GM12878 (cell line): ENCODE results near the gene SSBP2. TPM values are rescaled to one million over a fixed set of nuclear protein-coding genes. Genes with fewer than 3 reads are reported as not detected.
A peak's percentile ranks its signal among the peaks of the same experiment; 100 is the strongest.

Experiments
- ATAC-seq: fragments of 200-7000 bp; cut with Tn5 transposase; 3 replicates; pipeline ENCODE4 v1.9.1; 2020; ENCODE audit warnings: mild to moderate bottlenecking, moderate library complexity
- BruUV-seq: library from RNA; stranded (reverse); fragments of 400-500 nt; replicated peaks from 2 replicates; lab custom pipeline; 2021; lab: Mats Ljungman, UMichigan
- CTCF ChIA-PET: fragments of 300-600 bp; sonication (Branson Sonifier 250); formaldehyde crosslinking; extraction: SDS; loops from one replicate; lab custom pipeline; 2021; ENCODE audit warnings: inconsistent platforms; lab: Yijun Ruan, JAX
- POLR2A ChIA-PET: fragments of 350-600 bp; formaldehyde crosslinking; extraction: SDS; loops from one replicate; lab custom pipeline; 2021; ENCODE audit warnings: inconsistent platforms; lab: Charles Lee
- RAD21 ChIA-PET: fragments of 300-600 bp; sonication (Branson Sonifier 250); formaldehyde crosslinking; loops from one replicate; lab custom pipeline; 2023; ENCODE audit warnings: antibody characterized with exemption; ENCODE audit not compliant: unreplicated experiment; lab: Charles Lee
- SMC1A ChIA-PET: fragments of 300-600 bp; sonication (Branson Sonifier 250); formaldehyde crosslinking; loops from one replicate; lab custom pipeline; 2023; ENCODE audit not compliant: unreplicated experiment, uncharacterized antibody; lab: Charles Lee
- DNase-seq: peaks from one replicate; pipeline ENCODE4 v3.0.0-alpha.2; 2011; ENCODE audit warnings: low read depth, low spot score
- FAIRE-seq: peaks from 3 replicates; lab custom pipeline; 2011; peaks lifted over from hg19 to GRCh38; lab: Jason Lieb, UNC
- H2AFZ ChIP-seq: 2 replicates; pipeline ENCODE4 v1.6.0; 2011; ENCODE audit warnings: low read depth, low read length, control low read depth; ENCODE audit not compliant: control insufficient read depth
- H3K27ac ChIP-seq: 2 replicates; pipeline ENCODE4 v1.5.1; 2011; ENCODE audit warnings: control low read depth; ENCODE audit not compliant: control insufficient read depth, insufficient read depth
- H3K27me3 ChIP-seq, 2 experiments: replicated peaks in 1 of 2; 2 replicates each; pipeline versions ENCODE4 v1.6.0 to v1.6.1; 2011; ENCODE audit warnings: low read length in 1 of 2; ENCODE audit not compliant: control insufficient read depth in 2 of 2, insufficient read depth in 2 of 2
- H3K36me3 ChIP-seq, 2 experiments: 2 replicates each; pipeline ENCODE4 v1.5.1; 2011; ENCODE audit warnings: low read length in 1 of 2; ENCODE audit not compliant: control insufficient read depth in 2 of 2, insufficient read depth in 2 of 2
- H3K4me1 ChIP-seq: 2 replicates; pipeline ENCODE4 v1.6.1; 2011; ENCODE audit warnings: mild to moderate bottlenecking, low read length, moderate library complexity, mixed read lengths; ENCODE audit not compliant: control insufficient read depth, insufficient read depth
- H3K4me2 ChIP-seq: 2 replicates; pipeline ENCODE4 v1.6.0; 2011; ENCODE audit warnings: control low read depth; ENCODE audit not compliant: control insufficient read depth, insufficient read depth
- H3K4me3 ChIP-seq: fragments of 200-600 bp; sonication (generic); 2 replicates; pipeline ENCODE4 v1.5.1; 2016
- H3K79me2 ChIP-seq: 2 replicates; pipeline ENCODE4 v1.6.0; 2011; ENCODE audit warnings: low read length; ENCODE audit not compliant: control insufficient read depth, insufficient read depth
- H3K9ac ChIP-seq: 2 replicates; pipeline ENCODE4 v1.8.0; 2011; ENCODE audit warnings: low read length, control low read depth, mixed read lengths; ENCODE audit not compliant: control insufficient read depth, insufficient read depth
- H3K9me3 ChIP-seq: replicated peaks from 3 replicates; pipeline ENCODE4 v1.5.1; 2011; ENCODE audit warnings: mild to moderate bottlenecking, low read length; ENCODE audit not compliant: control insufficient read depth, insufficient read depth
- H4K20me1 ChIP-seq: 2 replicates; pipeline ENCODE4 v1.6.0; 2011; ENCODE audit not compliant: control insufficient read depth, insufficient read depth
- ATF7 ChIP-seq: fragments of 450-650 bp; IDR thresholded peaks from 2 replicates; pipeline ENCODE4 v1.6.1; 2016; ENCODE audit warnings: low read depth, mild to moderate bottlenecking
- BACH1 ChIP-seq: fragments of 450-650 bp; IDR thresholded peaks from 2 replicates; pipeline ENCODE4 v1.6.1; 2017; ENCODE audit warnings: mild to moderate bottlenecking, borderline replicate concordance
- BCL3 ChIP-seq: IDR thresholded peaks from 2 replicates; pipeline ENCODE4 v1.6.1; 2011; ENCODE audit warnings: borderline replicate concordance, low read depth, mild to moderate bottlenecking, moderate library complexity, low read length; ENCODE audit not compliant: insufficient read depth, poor library complexity, severe bottlenecking
- BHLHE40 ChIP-seq, 2 experiments: fragments of 450-650 bp in 1 of 2; IDR thresholded peaks; 2 replicates each; pipeline ENCODE4 v1.6.1; 2011 to 2017; ENCODE audit warnings: low read depth in 2 of 2, borderline replicate concordance in 1 of 2, improper control_type of control experiment in 1 of 2, low read length in 1 of 2, mild to moderate bottlenecking in 1 of 2
- CBX5 ChIP-seq: sonication (generic); IDR thresholded peaks from 2 replicates; pipeline ENCODE4 v1.6.1; 2016; ENCODE audit warnings: low read depth, moderate library complexity, mild to moderate bottlenecking, inconsistent platforms
- CHD4 ChIP-seq: fragments of 200-600 bp; sonication (generic); IDR thresholded peaks from 2 replicates; pipeline ENCODE4 v1.6.1; 2016; ENCODE audit warnings: mild to moderate bottlenecking
- GABPA ChIP-seq: IDR thresholded peaks from 2 replicates; pipeline ENCODE4 v1.6.1; 2014; ENCODE audit warnings: antibody characterized with exemption, low read depth, mild to moderate bottlenecking, inconsistent platforms
- GATAD2B ChIP-seq: fragments of 450-650 bp; conservative IDR thresholded peaks from 2 replicates; pipeline ENCODE4 v1.6.1; 2017; ENCODE audit warnings: low read depth, mild to moderate bottlenecking, moderate library complexity
- IKZF1 ChIP-seq: fragments of 450-650 bp; conservative IDR thresholded peaks from 2 replicates; pipeline ENCODE4 v1.6.1; 2017; ENCODE audit warnings: antibody characterized with exemption, mild to moderate bottlenecking
- IRF4 ChIP-seq: IDR thresholded peaks from 2 replicates; pipeline ENCODE4 v1.6.1; 2011; ENCODE audit warnings: low read depth, low read length
- MAX ChIP-seq: IDR thresholded peaks from 2 replicates; pipeline ENCODE4 v1.6.1; 2012; ENCODE audit warnings: low read depth, low read length, improper control_type of control experiment
- MLLT1 ChIP-seq: fragments of 450-650 bp; IDR thresholded peaks from 2 replicates; pipeline ENCODE4 v1.6.1; 2016; ENCODE audit warnings: mild to moderate bottlenecking
- PAX5 ChIP-seq: IDR thresholded peaks from 2 replicates; pipeline ENCODE4 v1.6.1; 2011; ENCODE audit warnings: low read depth, low read length, borderline replicate concordance
- POLR2AphosphoS5 ChIP-seq: IDR thresholded peaks from 2 replicates; pipeline ENCODE4 v1.6.1; 2011; ENCODE audit warnings: mild to moderate bottlenecking, low read length, inconsistent platforms
- TAF1 ChIP-seq: IDR thresholded peaks from 2 replicates; pipeline ENCODE4 v1.6.1; 2011; ENCODE audit warnings: mild to moderate bottlenecking, low read depth, low read length, borderline replicate concordance
- TCF3 ChIP-seq: IDR thresholded peaks from 2 replicates; pipeline ENCODE4 v1.6.1; 2012; ENCODE audit warnings: low read depth, mild to moderate bottlenecking, low read length, borderline replicate concordance; ENCODE audit not compliant: insufficient read depth
- WRNIP1 ChIP-seq: IDR thresholded peaks from 2 replicates; pipeline ENCODE4 v1.6.1; 2011; ENCODE audit warnings: low read depth, low read length, improper control_type of control experiment, borderline replicate concordance
- YBX1 ChIP-seq: fragments of 450-650 bp; IDR thresholded peaks from 2 replicates; pipeline ENCODE4 v1.6.1; 2016; ENCODE audit warnings: antibody characterized with exemption
- WGBS: methylation state at CpG from one replicate; pipeline ENCODE4 v1.1.6; 2016; ENCODE audit warnings: low lambda C conversion rate; ENCODE audit not compliant: insufficient replicate concordance, insufficient coverage; ENCODE audit errors: missing lambda C conversion rate; 5-methylcytosine and 5-hydroxymethylcytosine counted together
- in situ Hi-C: fragments of 300-500 bp; cut with MboI; formaldehyde crosslinking; loops from 9 replicates; pipeline ENCODE4 v1.14.3; 2018; ENCODE audit warnings: mixed read lengths
- intact Hi-C: fragments of 100-400 bp; cut with micrococcal nuclease; formaldehyde crosslinking; loops from one replicate; pipeline ENCODE4 v1.14.2; 2022; ENCODE audit not compliant: unreplicated experiment
- polyA plus RNA-seq, 11 experiments: library from polyadenylated mRNA; depleted of rRNA in 4 of 11; unstranded in 6 of 11; stranded (reverse) in 5 of 11; fragments of >200 nt; fragmentation: Nextera tagmentation in 4 of 11; fragmentation: Illumina TruSeq in 1 of 11; extraction: Ambion mirVana in 4 of 11; extraction: Trizol in 1 of 11; gene quantifications; 1 replicate in 1 of 11; 2 replicates in 10 of 11; pipeline versions ENCODE4 v1.2.1 to v1.2.3, GENCODE V29; 2011 to 2016; ENCODE audit warnings: inconsistent platforms in 2 of 11, missing spikeins in 2 of 11, low read depth in 1 of 11
- total RNA-seq, 4 experiments: library from RNA; depleted of rRNA in 3 of 4; stranded (reverse); fragments of >200 nt in 3 of 4; fragmentation: Illumina TruSeq in 1 of 4; extraction: Trizol in 1 of 4; gene quantifications; 2 replicates each; pipeline versions ENCODE4 v1.2.1 to v1.2.3, GENCODE V29; 2013 to 2021

The SSBP2 gene
- total and polyA plus RNA-seq, 10 of the 15 experiments (the other 5 are each of a cell fraction or from before 2014, with no cell fraction given), result 52.2 to 132 (median 110) TPM

- SMC1A ChIA-PET, result interaction anchor here (0.8 to 6.7 kb wide), 9 partner anchors 9 to 418 kb away, joined by 3 to 56 read pairs (median 6); no protein-coding TSS in a partner anchor
- Histone ChIP-seq H3K9ac (peak overlapping the region; percentile 48), H3K27ac (peak overlapping the region; percentile 72), H2AFZ (peak overlapping the region; percentile 54), H3K79me2 (peaks cover 56% of the 10 kb centered on the region), H3K9me3 (no peaks in the 10 kb centered on the region), H3K36me3 (no peaks in the 10 kb centered on the region), H4K20me1 (no peaks in the 10 kb centered on the region), H3K4me1 (peaks cover 17% of the 10 kb centered on the region), H3K27me3 (no peaks in the 10 kb centered on the region), H3K4me2 (peak overlapping the region; percentile 91; the same call in 1 of the 2 replicates), H3K4me3 (peak overlapping the region; percentile 68)
- DNase-seq (peak; percentile 69), FAIRE-seq (peak; percentile 80), ATAC-seq (peak; percentile 65)
- RAD21 ChIA-PET, result interaction anchor here (0.8 to 5.8 kb wide), 14 partner anchors 12 to 418 kb away, joined by 3 to 79 read pairs (median 4); no protein-coding TSS in a partner anchor
- in situ Hi-C loops (loop anchor here (5.0 kb wide), 1 partner anchor 242 kb away; no protein-coding TSS in a partner anchor), intact Hi-C loops (loop anchor here (2.0 to 10.0 kb wide), 5 partner anchors 119 to 475 kb away; no protein-coding TSS in a partner anchor)
- BruUV-seq, result no TSS peak
- under 1% methylated on average over 33 of the region's 61 CpGs for WGBS
- CTCF ChIA-PET, result interaction anchor here (0.9 to 3.5 kb wide), 8 partner anchors 89 to 416 kb away, joined by 3 to 23 read pairs (median 5); no protein-coding TSS in a partner anchor
- POLR2A ChIA-PET, result interaction anchor here (0.5 to 3.2 kb wide), 10 partner anchors 9 to 419 kb away, joined by 3 to 35 read pairs (median 4); no protein-coding TSS in a partner anchor
- TF ChIP-seq YBX1, result no peak
- peak; percentile 55; the same call in 1 of the 2 replicates for TF ChIP-seq GATAD2B
- TF ChIP-seq GABPA, result 0 out of 2 replicates have a peak, but pooled peaks have one; percentile 45
- TF ChIP-seq PAX5, result peak; percentile 69; the same call in 1 of the 2 replicates
- TF ChIP-seq BCL3, result peak; percentile 60
- peak; percentile 17; the same call in 1 of the 2 replicates for TF ChIP-seq BACH1
- TF ChIP-seq WRNIP1, result no peak
- peak; percentile 96 for TF ChIP-seq CBX5
- no peak for TF ChIP-seq MAX
- peak; percentile 67 for TF ChIP-seq ATF7
- TF ChIP-seq MLLT1, result no peak; the same call in 1 of the 2 replicates
- TF ChIP-seq IRF4, result peak; percentile 73; the same call in 1 of the 2 replicates
- TF ChIP-seq TAF1, result peak; percentile 25; the same call in 1 of the 2 replicates
- TF ChIP-seq IKZF1, result peak; percentile 72
- TF ChIP-seq POLR2AphosphoS5, result peak; percentile 71
- peak; percentile 79; the same call in 1 of the 2 replicates for TF ChIP-seq TCF3
- TF ChIP-seq CHD4, result no peak
- TF ChIP-seq BHLHE40 (IDR thresholded peaks at IDR 0.05; ENCODE audit: borderline replicate concordance in 1 of 2, low read depth in 2 of 2, low read length in 1 of 2), result peak; percentile 45 to 64; a peak in 2 of 4 replicates
Measured at GRCh38 chr5:81749561-81750307, 1.2 kb downstream of the SSBP2 start.
